Activated CD4-positive, CD25-positive, alpha-beta regulatory T cell treated with anti-CD3 and anti-CD28 coated beads, Interleukin-2, amount 50 U/mL, for 72 hours (primary cell): ENCODE results near the gene HELT.
"Not testable (repeated sequence)": the region's sequence is repeated elsewhere in the genome, so short reads cannot be mapped to it uniquely, and the experiment has no call there.

Experiments used
- DNase-seq: peaks from one replicate; pipeline ENCODE4 v3.0.0; 2021

HELT gene

DNA sequence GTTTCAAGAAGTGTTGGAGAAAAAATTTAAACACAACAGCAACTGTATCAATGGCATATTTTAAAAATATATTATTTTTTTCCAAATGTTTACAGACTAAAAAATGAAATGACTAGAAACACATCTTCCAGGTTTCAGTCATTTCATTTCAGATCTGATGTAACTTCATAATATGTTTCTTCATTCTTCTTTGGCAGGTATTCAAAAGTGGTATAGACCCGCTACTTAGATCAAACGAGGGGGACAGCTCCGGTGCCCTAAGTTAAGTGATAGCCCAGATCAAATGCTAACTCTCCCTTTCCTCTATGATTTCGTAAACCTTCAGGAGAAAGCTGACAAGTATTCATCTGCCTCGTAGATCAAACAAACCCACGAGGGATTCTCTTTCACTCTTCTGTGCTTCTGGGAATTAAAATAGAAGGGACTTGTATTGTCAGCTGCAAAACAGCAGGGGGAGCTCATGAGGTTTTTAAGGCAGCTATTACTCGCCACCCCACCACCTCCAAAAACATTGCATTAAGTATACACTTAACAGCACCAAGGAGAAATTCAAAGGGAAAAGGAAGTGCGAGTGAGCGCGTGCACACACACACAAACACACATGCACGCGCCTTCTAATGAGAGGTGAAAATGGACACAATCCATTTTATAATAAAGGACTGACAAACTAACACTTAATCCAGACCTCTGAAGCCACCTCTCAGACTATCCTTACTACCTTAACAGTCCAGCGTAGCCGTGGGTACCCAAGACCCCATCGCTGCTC, 21.4 kb downstream of the HELT start:
- no peak for DNase-seq

DNA sequence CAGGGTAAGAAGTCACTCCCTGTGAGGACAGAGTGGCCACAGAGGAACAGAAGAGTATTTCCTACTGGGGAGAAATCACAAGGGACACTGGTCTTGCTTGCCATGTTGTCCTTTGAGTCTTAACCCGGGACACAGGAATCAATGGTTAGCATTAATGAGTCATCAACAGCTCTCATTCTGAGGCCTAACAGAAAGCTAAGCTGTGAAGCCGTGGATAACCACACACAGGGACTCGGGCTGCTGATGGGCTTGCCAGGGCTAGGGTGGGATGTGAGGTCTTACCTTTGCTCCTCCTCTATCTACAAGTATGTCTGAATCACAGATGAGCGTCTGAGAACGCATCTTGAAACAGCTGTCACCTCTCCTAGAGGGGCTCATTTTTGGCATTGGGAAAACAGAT, 22.2 kb downstream of the HELT start:
- no peak for DNase-seq

DNA sequence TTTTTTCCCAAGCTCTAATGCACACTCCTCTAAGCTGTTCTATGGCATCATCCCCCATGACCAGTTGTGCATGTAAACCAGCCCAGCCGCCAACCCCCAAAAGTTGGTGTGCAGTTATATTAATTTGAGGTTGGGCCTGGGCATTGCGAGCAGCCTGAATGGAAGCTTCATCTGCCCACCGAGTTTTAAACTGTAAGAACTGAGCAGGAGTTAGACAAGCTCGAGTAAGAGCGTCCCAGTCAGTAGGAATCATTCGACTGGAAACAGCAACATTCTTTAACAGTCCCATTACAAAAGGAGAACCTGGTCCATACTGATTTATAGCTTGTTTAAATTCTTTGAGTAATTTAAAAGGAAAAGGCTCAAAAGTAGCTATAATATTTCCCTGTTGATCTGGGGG, 32.0 kb downstream of the HELT start:
- not testable (repeated sequence) for DNase-seq

DNA sequence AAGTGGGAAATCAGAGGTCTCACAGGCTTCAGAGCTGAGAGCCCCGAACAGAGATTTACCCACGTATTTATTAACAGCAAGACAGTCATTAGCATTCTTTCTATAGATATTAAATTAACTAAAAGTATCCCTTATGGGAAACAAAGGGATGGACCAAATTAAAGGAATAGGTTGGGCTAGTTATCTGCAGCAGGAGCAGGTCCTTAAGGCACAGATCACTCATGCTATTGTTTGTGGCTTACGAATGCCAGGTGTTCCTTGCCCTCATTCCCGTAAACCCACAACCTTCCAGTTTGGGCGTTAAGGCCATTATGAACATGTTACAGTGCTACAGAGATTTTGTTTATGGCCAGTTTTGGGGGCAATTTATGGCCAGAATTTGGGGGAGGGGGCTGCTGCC, 33.0 kb downstream of the HELT start:
- DNase-seq: not testable (repeated sequence)

DNA sequence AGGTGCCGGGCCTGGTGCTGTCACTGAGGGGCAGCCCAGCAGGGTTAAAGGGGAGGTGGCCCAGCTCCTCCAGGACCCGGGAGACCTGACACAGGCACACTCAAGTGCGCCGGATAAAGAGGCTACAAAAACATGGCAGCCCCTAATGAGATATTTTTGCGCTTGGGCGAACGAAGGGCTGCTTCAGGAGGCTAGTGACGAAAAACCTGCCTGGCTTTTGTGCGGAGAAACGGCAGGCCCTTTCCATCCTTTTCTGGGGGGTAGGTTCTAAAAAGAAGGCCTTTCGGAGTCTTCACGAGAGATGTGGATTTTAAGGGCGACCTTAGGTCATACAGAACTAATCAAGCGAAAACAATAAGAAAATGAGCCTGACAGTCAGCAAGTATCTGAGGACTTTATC, 35.5 kb downstream of the HELT start:
- no peak for DNase-seq

DNA sequence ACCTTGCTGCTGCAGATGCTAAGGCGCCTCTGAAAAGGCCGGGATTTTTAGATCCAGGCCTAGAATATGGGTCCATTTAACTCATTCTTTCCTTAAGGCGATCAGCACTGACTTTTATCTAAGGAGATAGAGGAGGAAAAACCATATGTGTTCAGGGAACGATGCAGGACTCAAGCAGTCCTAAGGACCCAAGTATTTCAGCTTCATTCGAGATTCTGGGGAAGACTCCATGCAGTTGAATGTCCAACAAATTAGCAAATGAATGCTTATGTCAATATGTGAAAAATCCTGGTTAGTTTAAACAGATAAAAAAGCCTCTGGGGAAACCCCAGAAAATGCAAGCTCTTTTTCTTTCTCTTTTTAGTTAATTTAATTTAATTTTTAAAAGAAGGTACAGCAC, 36.0 kb downstream of the HELT start:
- DNase-seq: no peak

DNA sequence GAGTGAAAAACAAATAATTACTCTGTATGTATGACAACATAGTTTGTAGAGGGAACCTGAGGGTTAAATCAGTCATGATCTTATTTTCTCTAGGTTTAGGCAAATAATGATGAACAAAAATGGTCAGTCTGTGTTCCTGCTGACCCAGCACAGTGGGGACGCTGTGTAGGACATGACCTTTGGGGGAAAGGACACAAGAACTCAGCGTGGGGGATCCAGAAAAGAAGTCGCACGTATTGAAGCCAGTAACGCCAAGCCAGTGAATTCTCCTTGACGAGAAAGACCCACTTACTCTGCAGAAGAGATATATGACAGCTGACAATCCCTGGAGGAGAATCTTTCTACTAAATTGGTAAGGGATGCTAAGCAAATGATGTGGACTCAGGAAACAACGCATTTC, 36.6 kb downstream of the HELT start:
- no peak for DNase-seq

DNA sequence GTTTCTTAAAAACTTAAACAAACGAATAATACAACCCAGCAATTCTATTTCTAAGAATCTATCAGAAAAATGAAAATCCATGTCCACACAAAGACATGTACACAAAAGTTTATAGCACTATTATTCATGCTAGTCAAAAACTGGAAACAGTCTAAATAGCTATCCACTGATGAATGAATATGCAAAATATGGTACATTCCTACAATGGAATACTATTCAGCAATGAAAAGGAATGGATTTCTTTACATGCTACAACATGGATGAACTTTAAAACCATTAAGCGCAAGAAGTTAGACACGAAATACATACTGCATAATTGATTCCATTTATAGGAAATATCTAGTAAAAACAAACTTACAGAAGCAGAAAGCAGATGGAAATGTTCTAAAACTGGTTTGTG, 43.3 kb downstream of the HELT start:
- DNase-seq: no peak

DNA sequence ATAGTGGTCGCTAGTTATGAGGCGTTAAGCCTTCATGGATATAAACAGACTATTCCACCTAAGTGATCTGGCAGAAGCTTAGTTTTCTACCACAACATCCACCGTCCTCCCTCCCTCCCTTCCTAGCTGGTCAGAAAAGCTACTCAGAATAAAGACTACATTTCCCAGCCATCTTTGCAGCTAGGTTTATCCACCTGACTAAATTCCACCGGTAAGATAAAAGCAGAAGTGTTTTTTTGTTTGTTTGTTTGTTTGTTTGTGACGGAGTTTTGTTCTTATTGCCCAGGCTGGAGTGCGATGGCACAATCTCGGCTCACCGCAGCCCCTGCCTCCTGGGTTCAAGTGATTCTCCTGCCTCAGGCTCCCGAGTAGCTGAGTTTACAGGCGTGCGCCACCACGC, 44.3 kb downstream of the HELT start:
- DNase-seq: no peak

DNA sequence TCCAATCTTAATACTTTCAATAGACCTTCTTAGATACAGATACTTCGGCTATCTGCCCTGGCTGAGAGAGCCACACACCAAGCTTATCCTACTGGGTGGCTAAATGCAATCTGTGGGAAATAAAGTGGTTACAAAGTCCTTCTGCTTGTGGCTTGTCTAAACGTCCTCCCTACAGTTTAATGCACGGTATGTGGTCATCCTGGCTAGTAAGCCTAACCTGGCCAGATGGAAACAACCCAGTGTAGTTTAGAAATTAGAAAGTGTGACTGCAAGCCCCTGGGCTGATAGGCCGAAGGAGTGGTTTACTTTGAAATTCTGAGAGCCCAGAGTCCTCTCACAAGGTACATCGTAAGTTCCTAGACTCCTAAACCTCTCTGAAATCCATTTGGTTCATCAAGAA, 47.9 kb downstream of the HELT start:
- no peak for DNase-seq

DNA sequence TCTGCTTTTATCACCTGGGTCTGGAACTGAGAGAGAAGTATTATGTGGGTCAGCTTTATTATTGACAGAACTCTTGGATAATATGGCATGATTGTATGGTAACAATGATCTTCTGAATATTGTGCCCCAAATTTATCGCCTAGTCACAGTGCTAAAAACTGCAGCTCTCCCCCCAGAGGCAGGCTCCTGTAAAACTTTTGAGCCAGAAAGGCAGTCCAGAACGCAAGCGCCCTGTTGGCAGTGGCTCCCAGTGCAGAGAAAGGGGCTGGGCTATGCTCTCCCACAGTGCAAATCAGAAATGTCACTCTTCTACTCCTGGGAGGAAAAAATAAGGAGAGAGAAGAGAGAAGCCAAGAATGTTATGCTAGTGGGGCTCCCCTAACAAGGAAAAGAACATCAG, 50.5 kb downstream of the HELT start:
- no peak for DNase-seq
